Left ventricle myocardium inferior (tissue), 1 donor: ENCODE results near the gene SDK2. TPM values are rescaled to one million over a fixed set of nuclear protein-coding genes. Genes with fewer than 3 reads are reported as not detected.

Experiments used
- DNase-seq: peaks from one replicate; pipeline ENCODE4 v3.0.0-alpha.2; 2020
- H3K27ac ChIP-seq: fragments of 200-600 bp; replicated peaks from 2 replicates; pipeline ENCODE4 v1.8.0; 2021
- H3K27me3 ChIP-seq: fragments of 200-600 bp; 2 replicates; pipeline ENCODE4 v1.8.0; 2021; ENCODE audit warnings: low read depth
- H3K36me3 ChIP-seq: fragments of 200-600 bp; 2 replicates; pipeline ENCODE4 v1.8.0; 2021
- H3K4me1 ChIP-seq: fragments of 200-600 bp; 2 replicates; pipeline ENCODE4 v1.8.0; 2021
- H3K4me3 ChIP-seq: fragments of 200-600 bp; 2 replicates; pipeline ENCODE4 v1.8.0; 2021; ENCODE audit warnings: mild to moderate bottlenecking, moderate library complexity
- H3K9me3 ChIP-seq: fragments of 200-600 bp; replicated peaks from 2 replicates; pipeline ENCODE4 v1.8.0; 2021
- intact Hi-C: fragments of 100-400 bp; cut with micrococcal nuclease; formaldehyde crosslinking; loops from one replicate; pipeline ENCODE4 v1.11.0; 2022
- total RNA-seq: library from RNA; stranded (reverse); fragmentation: NEBNext Ultra II Directional; extraction: Animal tissue kit (Norgen Biotek cat#: 25700); gene quantifications from one replicate; pipeline ENCODE4 v1.2.1, GENCODE V29; 2021
- TF ChIP-seq, protein P1 (sequence below): fragments of 200-600 bp; IDR thresholded peaks from 2 replicates; pipeline ENCODE4 v1.8.0; 2021; ENCODE audit warnings: antibody characterized with exemption, mild to moderate bottlenecking, borderline replicate concordance
- donor health status: DM: no; HTN: yes; CAD: no; lungs with severe emphysema.

Gene SDK2
- total RNA-seq, 1 donor from 2014 or later = 2.2 TPM

DNA sequence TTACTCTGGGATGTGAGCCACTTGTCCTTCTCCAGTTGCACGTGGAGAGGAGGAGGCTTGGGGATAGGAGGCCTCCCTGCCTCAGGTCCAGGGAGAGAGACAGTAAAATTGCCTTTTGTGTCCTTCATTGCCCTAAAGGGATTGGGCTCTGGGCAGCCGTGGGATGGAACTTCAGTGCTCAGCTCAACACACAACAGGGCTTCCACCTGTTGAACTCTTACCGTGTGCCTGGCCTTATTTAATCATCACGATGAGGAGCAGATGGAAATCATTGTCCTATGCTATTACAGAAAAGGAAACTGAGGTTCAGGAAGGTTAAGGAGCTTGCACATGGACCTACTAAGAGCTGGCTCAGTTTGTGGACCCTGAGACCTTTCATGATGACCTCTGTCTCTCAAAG, 240.0 kb downstream of the SDK2 start:
- intact Hi-C loops = no loop called here
- no peak overlapping the region for H3K27ac ChIP-seq
- H3K4me1 ChIP-seq = no peaks in the 10 kb centered on the region
- H3K36me3 ChIP-seq = no peaks in the 10 kb centered on the region
- H3K27me3 ChIP-seq = no peaks in the 10 kb centered on the region
- TF ChIP-seq, protein P1, sequence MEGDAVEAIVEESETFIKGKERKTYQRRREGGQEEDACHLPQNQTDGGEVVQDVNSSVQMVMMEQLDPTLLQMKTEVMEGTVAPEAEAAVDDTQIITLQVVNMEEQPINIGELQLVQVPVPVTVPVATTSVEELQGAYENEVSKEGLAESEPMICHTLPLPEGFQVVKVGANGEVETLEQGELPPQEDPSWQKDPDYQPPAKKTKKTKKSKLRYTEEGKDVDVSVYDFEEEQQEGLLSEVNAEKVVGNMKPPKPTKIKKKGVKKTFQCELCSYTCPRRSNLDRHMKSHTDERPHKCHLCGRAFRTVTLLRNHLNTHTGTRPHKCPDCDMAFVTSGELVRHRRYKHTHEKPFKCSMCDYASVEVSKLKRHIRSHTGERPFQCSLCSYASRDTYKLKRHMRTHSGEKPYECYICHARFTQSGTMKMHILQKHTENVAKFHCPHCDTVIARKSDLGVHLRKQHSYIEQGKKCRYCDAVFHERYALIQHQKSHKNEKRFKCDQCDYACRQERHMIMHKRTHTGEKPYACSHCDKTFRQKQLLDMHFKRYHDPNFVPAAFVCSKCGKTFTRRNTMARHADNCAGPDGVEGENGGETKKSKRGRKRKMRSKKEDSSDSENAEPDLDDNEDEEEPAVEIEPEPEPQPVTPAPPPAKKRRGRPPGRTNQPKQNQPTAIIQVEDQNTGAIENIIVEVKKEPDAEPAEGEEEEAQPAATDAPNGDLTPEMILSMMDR = no peak
- DNase-seq = no peak
- no peaks in the 10 kb centered on the region for H3K9me3 ChIP-seq
- no peak overlapping the region for H3K4me3 ChIP-seq

DNA sequence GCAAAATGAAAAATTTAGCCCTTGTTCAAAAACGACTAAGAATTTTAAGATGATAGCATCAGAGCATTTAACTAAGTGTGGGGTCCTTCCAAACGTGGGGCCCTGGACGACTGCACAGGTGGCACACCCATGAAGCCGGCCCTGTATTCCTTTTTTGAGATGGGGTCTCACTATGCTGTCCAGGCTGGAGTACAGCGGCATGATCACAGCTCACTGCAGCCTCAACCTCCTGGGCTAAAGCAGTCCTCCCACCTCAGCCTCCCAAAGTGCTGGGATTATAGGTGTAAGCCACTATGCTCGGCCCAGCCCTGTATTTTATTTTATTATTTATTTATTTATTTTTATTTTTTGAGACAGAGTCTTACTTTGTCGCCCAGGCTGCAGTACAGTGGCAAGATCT, 241.8 kb downstream of the SDK2 start:
- TF ChIP-seq, protein P1 = no peak
- Histone ChIP-seq H3K27ac (no peak overlapping the region), H3K27me3 (no peaks in the 10 kb centered on the region), H3K9me3 (no peaks in the 10 kb centered on the region), H3K4me1 (no peaks in the 10 kb centered on the region), H3K4me3 (no peak overlapping the region), H3K36me3 (no peaks in the 10 kb centered on the region)
- intact Hi-C loops = no loop called here
- DNase-seq = no peak

DNA sequence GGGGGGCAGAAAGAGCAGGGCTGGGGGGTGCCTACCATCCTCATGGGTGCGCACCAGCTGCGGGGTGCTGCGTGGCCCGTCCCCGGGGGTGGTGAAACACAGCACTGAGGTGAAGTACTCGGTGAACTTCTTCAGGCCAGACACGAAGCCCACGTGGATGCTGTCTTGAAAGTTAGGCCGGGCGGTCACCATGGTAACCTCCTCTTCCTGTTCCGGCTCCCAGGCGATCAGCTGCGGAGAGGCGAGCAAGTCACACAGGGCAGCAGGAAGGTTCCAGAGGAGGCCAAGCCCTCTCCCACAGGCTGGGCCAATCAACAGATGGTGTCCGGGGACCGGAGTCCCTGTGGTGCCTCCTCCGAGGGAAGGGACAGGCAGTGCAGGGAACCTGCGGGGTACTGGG, 242.3 kb downstream of the SDK2 start:
- TF ChIP-seq, protein P1 = no peak
- H3K27ac ChIP-seq = no peak overlapping the region
- H3K9me3 ChIP-seq = no peaks in the 10 kb centered on the region
- intact Hi-C loops = no loop called here
- no peaks in the 10 kb centered on the region for H3K4me1 ChIP-seq
- no peak overlapping the region for H3K4me3 ChIP-seq
- H3K36me3 ChIP-seq = no peaks in the 10 kb centered on the region
- peak; percentile 62 for DNase-seq
- H3K27me3 ChIP-seq = no peaks in the 10 kb centered on the region

DNA sequence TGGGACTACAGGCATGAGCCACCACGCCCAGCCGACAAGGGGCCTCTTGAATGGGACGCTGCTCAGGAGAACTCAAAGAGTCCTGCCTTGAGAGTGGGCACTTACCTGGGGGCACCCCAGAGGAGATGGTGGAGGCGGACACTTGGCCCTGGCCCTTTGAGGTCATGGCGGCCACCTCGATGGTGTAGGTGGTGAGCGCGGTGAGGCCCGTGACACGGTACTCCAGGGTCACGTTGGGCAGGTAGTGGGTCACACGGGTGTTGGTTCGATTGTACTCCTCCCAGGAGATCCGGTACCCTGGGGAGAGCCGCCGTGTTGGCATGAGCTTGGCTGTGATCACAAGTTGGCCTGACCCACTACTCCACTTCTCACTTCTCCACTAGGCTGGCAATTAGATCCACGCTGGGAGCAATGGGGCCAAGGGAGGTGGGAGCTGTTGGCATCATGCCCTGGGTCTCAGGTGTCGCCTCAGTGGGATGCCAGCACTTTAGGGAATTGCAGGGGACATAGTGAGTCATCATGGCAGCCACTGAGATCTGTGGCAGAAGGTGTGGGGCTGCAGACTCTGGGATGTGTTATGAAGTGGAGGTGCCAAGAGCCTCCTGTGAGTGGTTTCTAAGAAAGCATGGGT, 243.2 kb downstream of the SDK2 start:
- TF ChIP-seq, protein P1 = no peak

DNA sequence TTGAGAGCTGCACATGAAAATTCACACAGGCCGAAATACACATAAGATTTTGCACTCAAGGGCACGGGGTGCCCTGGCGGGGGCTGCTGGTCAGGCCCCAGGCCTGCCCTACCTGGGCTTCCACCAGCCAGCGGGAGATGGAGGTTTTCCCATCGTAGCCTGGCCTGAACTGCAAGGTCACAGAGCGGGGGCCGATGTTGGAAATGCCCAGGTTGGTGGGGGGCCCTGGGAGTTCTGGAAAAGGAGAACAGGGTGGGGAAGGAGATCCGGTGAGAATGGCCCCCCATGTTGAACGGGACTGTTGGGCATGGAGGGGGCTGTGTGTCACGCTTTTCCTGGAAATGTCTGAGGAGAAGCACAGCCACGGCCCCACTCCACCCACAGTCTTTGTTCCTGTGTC, 245.2 kb downstream of the SDK2 start:
- TF ChIP-seq, protein P1 = no peak
- Histone ChIP-seq H3K36me3 (no peaks in the 10 kb centered on the region), H3K9me3 (no peaks in the 10 kb centered on the region), H3K27me3 (no peaks in the 10 kb centered on the region), H3K27ac (no peak overlapping the region), H3K4me1 (no peaks in the 10 kb centered on the region), H3K4me3 (no peak overlapping the region)
- intact Hi-C loops = no loop called here
- DNase-seq = no peak

More for the DNA sequence above, 243.2 kb downstream of the SDK2 start:
- Histone ChIP-seq H3K36me3 (no peaks in the 10 kb centered on the region), H3K4me3 (no peak overlapping the region), H3K4me1 (no peaks in the 10 kb centered on the region), H3K27me3 (no peaks in the 10 kb centered on the region), H3K27ac (no peak overlapping the region), H3K9me3 (no peaks in the 10 kb centered on the region)
- no peak for DNase-seq
- intact Hi-C loops = no loop called here
